ENCODE results near the gene GPRIN3.
"Not testable (repeated sequence)": the region's sequence is repeated elsewhere in the genome, so short reads cannot be mapped to it uniquely, and the experiment has no call there.

The GPRIN3 gene

DNA sequence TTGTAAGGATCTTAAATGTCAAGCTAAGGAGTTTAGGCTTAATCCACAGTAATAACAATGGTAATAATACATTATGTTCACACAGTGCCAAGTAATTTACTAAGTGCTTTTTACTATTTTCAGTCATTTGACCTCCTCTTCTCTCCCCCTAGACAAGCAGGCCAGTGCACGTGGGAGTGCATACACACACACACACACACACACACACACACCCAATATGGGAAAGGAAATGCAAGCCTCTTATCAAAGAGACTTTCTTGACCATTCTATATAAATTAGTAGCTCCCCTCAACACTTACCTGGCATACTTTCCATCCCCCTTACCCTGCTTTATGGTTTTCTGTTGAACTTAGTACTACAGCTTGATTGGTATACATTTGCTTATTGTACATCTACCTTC lies 3.8 kb upstream of the GPRIN3 start:
- DNase-seq, result no peak

- DNase-seq, result not testable (repeated sequence)
Observed at GRCh38 chr4:89309154-89309553, 1.6 kb upstream of the GPRIN3 start.

DNA sequence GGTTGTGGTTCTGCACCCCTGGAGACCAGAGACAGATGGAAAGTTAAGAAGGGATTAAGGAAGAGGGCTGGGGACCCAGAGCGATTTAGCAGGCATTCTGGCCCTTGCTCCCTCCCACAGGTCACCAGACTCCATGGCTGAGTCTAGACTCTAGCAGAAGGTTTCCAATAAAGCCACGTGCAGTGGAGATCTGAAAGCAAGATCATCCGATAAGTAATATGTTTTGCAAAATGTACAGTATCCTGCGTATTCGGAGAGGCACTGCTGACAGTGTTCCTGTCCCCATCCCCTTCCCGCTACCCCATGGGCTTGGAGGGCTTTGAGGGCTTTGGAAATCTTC lies 531 bp upstream of the GPRIN3 start:
- DNase-seq, result no peak

DNA sequence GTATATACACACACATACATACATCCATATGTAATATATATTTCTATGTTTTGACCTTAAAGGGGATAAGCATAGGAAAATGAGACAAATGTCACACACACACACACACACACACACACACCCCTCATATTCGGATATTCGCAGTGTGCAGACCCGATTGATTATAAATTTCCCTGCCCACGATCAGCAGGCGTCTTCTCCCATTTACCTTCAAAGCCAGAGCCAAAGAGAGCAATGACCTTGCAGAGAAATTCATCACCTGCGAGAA lies 488 bp downstream of the GPRIN3 start:
- no peak for DNase-seq

GRCh38 chr4:89306486-89307177 lies 968 bp downstream of the GPRIN3 start:
- DNase-seq, result no peak

DNA sequence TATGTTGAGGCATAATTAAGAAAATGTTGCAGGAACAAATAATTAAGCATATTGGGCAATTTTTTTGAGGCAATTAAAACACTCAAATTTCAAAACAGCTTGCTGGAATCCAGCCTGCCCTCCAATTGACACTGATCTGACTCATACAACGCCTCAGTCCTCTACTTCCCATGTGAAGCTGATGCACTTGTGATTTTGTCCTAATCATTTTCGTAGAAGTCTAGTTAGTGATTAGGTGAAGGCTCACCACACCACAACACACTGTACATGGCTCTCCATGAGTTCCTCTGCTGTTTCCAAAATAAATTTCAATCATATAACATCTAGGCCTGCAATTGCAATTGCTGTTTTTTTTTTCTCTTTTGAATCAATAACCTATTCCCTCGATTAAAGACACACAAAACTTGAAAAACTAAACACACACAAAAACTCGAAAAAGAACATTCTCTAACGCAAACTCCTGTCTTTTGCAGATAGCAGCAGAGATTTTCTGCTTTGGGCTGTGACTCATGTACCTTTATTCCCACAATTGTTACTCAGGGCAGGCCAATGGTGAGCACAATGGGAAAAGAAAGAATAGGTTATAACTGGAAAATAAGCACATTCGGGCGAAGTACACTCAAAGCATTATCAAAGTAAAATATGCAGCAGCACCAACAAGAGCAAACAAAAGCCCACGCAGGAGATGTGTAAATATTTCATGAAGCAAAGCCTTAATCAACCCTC lies 1.7 kb downstream of the GPRIN3 start:
- DNase-seq, result no peak

- DNase-seq, result no peak
Observed at GRCh38 chr4:89305028-89305427, 2.6 kb downstream of the GPRIN3 start.

GRCh38 chr4:89303814-89304388 lies 3.7 kb downstream of the GPRIN3 start:
- DNase-seq, result no peak

- DNase-seq, result no peak
Observed at GRCh38 chr4:89303177-89303576, 4.4 kb downstream of the GPRIN3 start.

GRCh38 chr4:89301902-89302301 lies 5.7 kb downstream of the GPRIN3 start:
- no peak for DNase-seq

DNA sequence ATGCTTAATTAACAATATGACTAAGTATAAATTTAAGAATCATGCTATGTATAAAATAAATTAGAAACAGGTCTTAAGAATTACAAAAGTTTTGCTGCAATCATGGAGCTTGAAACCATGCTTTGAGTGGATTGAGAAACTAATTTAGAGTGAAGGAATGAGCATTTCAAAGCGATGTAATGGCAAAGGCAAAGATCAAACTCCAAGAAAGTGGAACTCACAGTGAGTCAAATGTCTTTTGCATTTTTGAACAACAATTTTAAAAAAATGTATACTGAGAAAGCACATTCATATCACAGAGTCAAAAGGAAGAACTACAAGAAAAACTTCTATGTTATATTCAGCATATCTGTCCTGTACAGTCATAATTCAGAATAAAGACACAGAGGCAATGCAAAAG lies 6.6 kb downstream of the GPRIN3 start:
- DNase-seq, result no peak

DNA sequence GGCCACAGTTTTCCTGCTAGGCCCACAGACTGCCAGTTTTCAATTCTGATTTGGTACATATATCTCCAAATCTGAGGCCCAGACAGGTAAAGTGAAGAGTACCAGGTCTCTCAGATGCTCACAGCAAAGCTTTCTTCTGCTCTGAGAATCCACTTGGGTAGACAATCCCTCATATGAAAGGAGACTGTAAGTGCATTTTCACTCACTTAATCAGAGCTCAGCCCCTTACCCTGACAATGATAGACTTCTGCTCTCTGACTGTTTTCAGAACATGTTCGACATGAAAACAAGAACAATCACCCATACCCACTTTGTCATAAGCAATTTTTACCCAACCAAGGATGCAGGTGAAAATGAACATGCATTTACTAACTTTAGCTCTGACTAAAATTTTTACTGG lies 7.1 kb downstream of the GPRIN3 start:
- no peak for DNase-seq

DNA sequence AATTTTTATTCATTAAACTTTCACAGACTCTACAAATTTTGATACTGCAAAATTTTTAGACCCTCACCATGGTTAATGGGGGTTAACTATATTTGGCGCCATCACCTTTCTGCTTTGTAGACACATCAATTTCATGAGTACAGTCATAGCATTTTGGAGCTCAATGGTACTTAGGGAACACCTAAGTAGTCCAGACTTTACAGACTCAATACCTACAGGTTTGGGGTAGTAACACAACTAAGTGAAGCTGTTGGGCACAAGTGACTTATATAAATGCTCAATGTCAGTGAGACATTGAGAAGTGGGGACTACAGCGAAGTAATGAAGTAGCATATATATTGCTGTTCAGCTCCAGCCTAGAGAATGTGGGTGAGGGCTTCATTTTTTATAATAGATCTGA lies 7.5 kb downstream of the GPRIN3 start:
- DNase-seq, result no peak

DNA sequence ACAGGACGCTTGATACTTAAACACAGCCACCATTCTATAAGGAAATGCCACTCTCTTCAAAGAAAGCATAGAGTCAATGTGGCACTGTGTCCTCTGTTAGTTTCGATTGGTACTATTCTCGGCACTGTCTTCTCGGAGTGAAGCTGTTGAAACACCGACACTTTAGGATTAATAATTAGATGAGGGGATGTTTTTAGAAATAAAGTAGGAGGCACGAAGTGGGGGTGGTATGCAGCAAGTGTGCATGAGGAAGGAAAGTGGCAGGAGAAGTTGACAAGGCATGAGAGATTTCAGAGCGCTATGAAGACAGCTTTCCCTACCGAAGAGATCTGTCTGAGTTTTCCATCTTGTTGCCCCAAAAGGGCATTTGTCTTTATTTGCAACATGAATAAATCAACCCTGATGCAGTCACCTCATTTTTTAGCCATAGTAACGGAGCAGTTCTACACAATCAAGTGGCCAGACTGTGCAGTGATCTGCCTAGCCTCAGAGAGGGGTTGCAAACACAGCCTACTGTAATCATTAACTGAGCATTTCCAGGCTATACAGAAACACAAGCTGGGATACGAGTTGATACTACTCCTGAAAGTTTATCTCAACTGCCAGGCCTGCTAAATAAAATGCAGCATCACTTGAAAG lies 8.3 kb downstream of the GPRIN3 start:
- no peak for DNase-seq

GRCh38 chr4:89298788-89299152 lies 8.8 kb downstream of the GPRIN3 start:
- DNase-seq, result no peak

DNA sequence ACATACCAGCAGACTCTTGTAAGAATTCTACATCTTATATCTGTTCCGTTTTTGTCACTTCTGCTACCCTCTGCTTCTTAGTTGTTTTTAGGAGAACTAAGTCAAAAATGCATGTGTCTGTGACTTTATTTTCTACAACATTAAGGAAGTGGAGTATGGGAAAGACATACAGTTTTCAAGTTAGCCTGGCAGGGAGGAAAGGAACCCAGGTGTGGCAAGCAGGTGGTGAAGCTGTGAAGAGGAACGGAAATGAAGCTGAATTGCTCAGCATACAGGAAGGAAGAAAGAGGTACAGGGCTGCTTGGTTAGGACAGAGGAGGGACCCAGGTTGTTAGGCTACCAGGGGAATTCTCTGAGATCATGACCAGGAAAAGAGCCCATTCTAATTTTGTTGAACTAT lies 9.4 kb downstream of the GPRIN3 start:
- DNase-seq, result no peak

DNA sequence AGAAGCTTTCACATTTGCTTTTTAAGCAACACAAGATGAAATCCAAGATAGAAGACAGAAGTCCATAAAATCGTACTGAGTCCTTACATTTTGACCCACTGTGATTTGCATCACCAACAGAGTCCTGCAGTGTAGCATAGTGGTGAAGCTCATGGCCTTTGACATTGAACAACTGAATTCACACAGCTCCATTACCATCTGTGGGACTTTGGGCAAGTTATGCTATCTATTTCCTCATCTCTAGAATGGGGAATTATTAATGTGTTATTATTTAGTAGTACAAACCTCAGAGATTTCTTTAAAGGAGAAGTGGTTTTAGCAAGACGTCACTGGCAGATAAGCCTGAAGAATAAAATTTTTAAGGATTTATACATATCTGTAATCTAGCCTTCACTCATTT lies 10.7 kb downstream of the GPRIN3 start:
- DNase-seq, result no peak

DNA sequence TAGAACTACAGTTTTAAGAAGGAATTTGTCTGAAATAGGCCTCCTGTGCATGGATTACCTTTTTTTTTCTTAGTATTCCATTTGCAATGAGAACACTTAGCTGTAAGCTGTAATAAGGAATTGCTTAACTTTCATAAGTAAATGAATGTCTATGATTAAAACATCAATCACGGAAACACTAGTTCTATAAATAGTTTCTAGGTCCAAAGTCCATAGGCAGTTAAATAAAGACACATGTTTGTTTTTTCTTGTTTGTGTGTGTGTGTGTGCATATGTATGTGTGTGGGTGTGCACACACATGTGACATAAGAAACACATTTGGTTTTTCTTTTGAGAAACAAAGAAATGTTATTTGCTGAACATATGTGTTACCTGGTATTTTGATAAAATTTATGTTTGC lies 11.2 kb downstream of the GPRIN3 start:
- DNase-seq, result no peak

- no peak for DNase-seq
Observed at GRCh38 chr4:89295415-89295927, 12.1 kb downstream of the GPRIN3 start.

DNA sequence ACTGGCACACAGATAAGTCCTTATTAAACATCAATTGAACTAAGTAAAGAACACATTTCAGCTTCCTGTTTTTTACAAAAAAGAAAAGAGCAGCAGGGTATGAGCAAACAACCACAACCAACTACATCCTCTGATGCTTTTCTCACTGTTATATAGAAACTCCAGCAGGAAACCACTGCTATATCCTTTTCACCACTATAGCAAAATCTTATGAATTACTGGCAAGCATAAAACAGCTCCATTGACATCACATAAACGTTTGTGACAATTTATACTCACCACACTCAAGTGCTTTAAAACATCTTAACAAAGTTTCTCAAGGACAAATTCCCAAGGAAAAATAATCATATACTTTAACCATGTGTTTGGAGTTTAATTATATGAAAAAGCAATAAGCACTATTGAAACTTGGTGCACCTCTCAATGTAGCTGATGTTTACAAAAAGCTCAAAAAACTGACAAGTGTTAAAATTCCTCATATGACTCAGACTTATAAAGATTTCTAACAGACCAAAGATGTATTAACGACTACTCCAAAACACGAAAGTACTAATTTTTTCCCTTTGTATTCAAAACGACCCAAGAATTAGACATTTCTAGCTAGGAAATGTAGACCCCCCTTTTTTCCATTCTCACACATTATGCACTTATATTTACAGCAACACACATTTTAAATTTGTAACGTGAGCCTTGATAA lies 12.9 kb downstream of the GPRIN3 start:
- DNase-seq, result no peak

- DNase-seq, result no peak
Observed at GRCh38 chr4:89293299-89293698, 14.3 kb downstream of the GPRIN3 start.

- no peak for DNase-seq
Observed at GRCh38 chr4:89290727-89291516, 16.7 kb downstream of the GPRIN3 start.

- no peak for DNase-seq
Observed at GRCh38 chr4:89289312-89289711, 18.3 kb downstream of the GPRIN3 start.
